ENCODE results near the gene LRRC27.
"Not testable (repeated sequence)": the region's sequence is repeated elsewhere in the genome, so short reads cannot be mapped to it uniquely, and the experiment has no call there.

Gene LRRC27

DNA sequence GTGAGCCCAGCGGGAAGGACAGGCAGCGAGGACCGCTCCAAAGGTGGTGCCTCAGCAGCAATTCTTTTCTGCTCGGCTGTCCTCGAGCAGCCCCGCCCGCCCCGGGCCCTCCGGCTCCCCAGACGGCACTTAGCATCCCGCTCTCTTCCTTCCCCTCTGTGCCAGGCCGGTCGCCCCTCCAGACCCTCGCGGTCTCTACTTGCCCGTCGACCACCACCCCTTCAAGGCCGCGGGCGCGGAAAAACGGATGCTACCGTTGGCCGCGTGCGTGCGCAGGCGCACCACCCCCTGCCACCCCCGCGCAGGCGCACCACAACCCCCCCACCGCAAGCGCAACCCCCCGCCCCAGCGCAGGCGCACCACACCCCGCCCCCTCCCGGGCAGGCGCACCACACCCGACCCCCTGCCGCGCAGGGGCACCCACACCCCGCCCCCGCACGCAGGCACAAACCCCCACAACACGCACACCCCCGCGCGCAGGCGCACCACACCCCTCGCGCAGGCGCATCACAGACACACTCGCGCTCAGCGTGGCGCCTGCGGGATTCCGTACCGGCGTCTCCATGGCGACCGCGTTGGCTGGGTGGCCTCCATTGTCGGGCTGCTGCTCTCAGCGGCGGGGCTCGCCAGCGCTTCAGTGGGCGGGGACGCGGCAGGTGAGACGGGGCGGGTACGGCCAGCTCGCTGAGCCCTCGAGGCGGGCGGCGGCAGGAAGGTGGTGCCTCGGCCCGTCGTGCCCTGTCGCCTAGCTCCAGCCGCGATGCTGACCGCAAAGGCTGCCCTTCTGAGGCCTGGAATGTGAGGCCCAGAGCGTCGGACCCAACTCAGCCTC lies at the start of gene LRRC27:
Gene LRRC27, plus strand, starts transcription at position 593 of the 832 bp plus-strand sequence. CDS start 1,332 bp downstream, outside the sequence.
- DNase-seq (ENCODE audit: low read depth in 3 of 3): peak; percentile 97 to 98 (median 98)

GRCh38 chr10:132282667-132283603 lies 49.1 kb upstream of the LRRC27 start:
- DNase-seq (ENCODE audit: low read depth in 3 of 3): no peak

GRCh38 chr10:132283604-132284382 lies 48.2 kb upstream of the LRRC27 start:
- no peak for DNase-seq (ENCODE audit: low read depth in 3 of 3)

- DNase-seq (ENCODE audit: low read depth in 3 of 3): no peak
Measured at GRCh38 chr10:132289439-132289838, 42.6 kb upstream of the LRRC27 start.

- no peak for DNase-seq (ENCODE audit: low read depth in 3 of 3)
Measured at GRCh38 chr10:132290631-132291030, 41.4 kb upstream of the LRRC27 start.

GRCh38 chr10:132291826-132292225 lies 40.2 kb upstream of the LRRC27 start:
- DNase-seq (ENCODE audit: low read depth in 3 of 3): no peak

GRCh38 chr10:132292287-132293200 lies 39.4 kb upstream of the LRRC27 start:
- DNase-seq (ENCODE audit: low read depth in 3 of 3): no peak

DNA sequence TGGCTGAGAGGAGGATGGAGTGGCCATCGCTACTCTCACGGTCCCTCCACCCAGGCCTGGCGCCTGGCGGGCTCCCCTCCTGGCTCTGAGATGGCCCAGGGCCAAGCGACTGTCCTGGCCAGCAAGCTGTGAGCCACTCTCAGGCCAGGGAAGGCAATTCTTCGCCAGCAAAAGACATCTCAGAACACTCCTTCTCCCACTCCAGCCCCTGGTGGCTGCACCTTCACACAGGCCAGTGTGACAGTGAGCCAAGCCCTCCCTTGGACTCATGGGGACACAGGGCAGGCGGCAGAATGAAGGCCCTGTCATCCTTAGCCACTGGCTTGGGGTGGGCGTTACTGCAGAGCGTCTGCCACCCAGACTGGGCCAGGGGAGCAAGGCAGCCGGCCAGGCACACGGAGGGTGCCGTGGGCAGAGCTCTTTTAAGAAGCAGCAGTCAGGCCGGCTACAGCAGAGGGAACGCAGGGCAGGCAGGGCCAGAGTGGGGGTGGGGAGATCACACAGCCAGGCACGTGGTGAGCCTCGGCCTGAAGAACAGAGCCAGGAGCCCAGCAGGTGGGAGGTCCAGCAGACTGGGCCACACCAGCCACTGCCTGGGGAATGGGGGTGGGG lies 38.7 kb upstream of the LRRC27 start:
- DNase-seq (ENCODE audit: low read depth in 3 of 3): no peak

- no peak for DNase-seq (ENCODE audit: low read depth in 3 of 3)
Measured at GRCh38 chr10:132293813-132294520, 38.0 kb upstream of the LRRC27 start.

DNA sequence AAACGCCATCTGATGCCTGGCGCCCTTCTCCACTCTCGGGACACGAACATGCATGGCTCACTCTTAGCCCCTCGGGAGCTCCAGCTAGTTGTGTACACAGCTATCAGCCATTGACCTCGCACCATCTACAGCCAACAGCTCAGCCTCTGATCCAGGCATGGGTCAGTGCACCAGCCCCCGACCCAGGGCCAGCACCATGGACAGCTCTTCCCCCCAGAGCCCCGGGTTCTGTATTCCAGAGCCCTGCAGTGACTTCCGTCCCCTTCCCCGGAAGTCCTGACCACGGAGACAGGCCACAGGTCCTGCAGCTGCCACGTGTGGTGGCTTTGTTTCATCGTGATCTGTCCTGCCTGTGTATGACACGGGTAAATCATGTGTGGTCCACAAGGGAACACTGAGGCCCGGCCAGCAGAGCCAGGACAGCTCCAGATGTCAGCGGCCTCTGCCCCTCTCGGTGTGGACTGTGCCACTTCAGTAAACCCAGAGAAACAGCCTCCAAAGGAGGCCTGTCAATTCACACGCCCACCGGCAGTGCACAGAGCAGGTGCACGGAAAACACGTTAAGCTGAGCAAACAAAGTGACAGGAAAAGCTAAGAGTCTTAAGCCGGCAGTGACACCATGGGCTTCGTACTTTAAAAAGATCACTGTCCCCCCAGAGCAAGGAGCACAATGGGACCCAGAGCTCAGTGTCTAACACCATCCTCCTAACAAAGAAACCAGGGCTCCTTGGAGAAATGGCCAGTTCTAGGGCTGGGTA lies 37.3 kb upstream of the LRRC27 start:
- no peak for DNase-seq (ENCODE audit: low read depth in 3 of 3)

GRCh38 chr10:132295481-132295880 lies 36.5 kb upstream of the LRRC27 start:
- DNase-seq (ENCODE audit: low read depth in 3 of 3): not testable (repeated sequence)

DNA sequence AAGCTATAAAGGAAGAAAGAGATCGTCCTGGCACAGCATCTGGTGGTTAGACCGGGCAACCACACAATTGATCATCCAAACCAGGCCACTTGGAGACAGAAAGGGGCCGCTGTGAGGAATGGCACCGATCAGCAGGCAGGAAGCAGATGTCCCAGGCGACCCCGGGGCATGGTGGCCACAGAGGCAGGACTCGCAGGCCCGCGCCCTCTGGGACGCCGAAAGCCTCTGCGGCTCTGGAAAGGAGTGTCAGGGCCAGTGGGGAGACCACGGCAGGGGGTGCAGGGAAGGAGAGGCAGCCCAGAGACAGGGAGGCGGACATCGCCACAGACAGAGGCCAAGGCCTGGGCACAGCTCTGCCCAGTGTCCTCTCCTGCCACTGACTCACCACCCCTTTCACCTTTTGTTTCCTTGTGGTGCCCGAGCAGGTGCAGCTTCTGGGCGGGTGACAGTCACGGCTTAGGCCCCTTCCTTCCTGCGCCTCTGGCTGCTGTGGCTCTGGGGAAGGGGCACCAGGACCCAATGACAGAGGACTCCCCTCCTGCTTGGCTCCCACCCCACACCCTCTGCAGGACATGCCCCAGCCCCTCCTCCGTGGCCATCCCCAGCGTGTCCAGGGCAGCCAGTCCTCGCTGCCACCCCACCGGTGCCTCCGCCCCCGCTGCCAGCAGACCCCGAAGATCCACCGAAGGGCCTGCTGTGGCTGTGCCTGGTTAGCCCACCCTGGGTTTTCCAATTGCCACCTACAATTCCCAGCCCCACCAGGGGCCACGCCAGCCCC lies 35.1 kb upstream of the LRRC27 start:
- DNase-seq (ENCODE audit: low read depth in 3 of 3): no peak

DNA sequence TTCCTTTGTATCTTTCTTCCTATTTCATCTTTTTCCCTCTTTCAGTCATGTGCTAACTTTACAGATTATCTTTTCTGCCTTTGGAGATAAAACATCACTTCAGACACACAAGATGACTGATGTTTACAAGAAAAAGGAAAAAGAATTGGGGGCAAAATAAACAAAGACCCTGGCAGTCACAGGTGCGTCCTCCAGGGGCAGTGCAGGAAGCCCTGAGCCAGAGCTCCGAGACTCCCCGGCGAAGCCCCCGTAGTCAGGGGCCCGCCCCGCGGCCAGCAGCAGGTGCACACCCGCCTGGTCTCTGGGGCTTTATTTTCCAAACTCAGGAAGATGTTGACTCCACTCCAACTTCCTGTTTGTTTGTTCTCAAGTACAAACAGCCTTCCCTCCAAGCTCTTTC lies 34.5 kb upstream of the LRRC27 start:
- no peak for DNase-seq (ENCODE audit: low read depth in 3 of 3)

DNA sequence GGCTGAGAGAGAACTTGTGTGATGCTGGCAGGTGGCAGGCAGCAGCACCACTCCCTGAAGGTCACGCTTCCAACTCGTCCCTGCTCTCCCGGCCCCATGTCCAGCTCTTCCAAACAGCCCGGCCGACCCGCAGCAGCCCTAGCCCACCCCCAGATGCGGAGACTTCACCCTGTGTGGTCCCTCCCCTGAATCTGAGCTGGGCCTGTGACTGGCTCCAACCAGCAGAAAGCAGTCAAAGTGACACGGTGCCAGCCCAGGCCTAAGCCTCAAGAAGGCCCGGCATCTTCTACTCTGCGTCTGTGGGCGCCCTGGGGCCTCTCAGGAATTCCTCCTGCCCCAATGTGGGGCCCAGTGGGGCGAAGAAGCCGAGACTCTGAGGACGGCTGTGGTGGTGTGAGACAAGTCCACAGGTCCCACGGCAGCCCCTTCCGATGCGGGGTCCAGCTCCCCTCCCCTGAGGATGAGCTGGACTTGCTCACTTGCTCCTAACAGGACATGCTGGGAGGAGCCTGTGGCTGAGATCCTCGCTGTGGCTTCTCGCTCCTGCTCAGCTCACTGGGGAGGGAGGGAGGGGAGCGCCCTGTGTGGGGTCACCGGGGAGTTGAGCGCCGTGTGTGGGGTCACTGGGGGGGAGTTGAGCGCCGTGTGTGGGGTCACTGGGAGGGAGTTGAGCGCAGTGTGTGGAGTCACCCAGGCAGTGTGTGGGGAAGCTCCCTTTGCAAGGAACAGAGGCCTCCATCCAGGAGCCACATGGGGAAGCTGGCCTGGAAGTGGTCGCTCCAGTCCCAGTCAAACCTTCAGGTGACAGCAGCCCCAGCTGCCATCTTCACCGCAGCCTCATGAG lies 33.7 kb upstream of the LRRC27 start:
- DNase-seq (ENCODE audit: low read depth in 3 of 3): no peak

GRCh38 chr10:132299371-132300336 lies 32.3 kb upstream of the LRRC27 start:
- no peak for DNase-seq (ENCODE audit: low read depth in 3 of 3)

DNA sequence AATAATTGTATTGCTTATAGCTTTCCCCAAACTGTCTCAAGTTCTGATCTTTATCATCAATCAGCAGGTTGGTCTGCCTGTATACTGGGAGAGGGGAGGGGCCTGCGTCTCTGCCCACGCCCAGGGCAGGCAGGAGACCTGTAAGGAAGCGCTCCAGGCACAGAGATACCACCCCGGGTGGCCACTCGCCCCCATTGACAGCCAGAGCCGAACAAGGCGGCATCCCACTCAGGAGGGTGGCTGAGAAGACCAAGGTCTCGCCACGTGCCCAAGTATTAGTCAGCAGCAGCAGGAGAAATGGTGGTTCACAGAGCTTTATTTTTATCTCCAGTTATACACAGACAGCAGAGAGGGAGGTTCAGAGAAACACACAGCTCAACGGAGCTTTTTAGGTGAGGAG lies 31.4 kb upstream of the LRRC27 start:
- no peak for DNase-seq (ENCODE audit: low read depth in 3 of 3)

Measured in stimulated activated CD4-positive, alpha-beta T cell treated with anti-CD3 and anti-CD28 coated beads, TNF-alpha, amount 100 ng/mL, for 24 hours (primary cell).